OCI-M2 (cell line): ENCODE data around the gene CCDC157.
"Not testable (repeated sequence)": the region's sequence is repeated elsewhere in the genome, so short reads cannot be mapped to it uniquely, and the experiment has no call there.

ENCODE experiments used
- DNase-seq: peaks from one replicate; lab custom pipeline; 2025; ENCODE audit not compliant: unreplicated experiment; lab: John Stamatoyannopoulos, UW

Gene CCDC157

DNA sequence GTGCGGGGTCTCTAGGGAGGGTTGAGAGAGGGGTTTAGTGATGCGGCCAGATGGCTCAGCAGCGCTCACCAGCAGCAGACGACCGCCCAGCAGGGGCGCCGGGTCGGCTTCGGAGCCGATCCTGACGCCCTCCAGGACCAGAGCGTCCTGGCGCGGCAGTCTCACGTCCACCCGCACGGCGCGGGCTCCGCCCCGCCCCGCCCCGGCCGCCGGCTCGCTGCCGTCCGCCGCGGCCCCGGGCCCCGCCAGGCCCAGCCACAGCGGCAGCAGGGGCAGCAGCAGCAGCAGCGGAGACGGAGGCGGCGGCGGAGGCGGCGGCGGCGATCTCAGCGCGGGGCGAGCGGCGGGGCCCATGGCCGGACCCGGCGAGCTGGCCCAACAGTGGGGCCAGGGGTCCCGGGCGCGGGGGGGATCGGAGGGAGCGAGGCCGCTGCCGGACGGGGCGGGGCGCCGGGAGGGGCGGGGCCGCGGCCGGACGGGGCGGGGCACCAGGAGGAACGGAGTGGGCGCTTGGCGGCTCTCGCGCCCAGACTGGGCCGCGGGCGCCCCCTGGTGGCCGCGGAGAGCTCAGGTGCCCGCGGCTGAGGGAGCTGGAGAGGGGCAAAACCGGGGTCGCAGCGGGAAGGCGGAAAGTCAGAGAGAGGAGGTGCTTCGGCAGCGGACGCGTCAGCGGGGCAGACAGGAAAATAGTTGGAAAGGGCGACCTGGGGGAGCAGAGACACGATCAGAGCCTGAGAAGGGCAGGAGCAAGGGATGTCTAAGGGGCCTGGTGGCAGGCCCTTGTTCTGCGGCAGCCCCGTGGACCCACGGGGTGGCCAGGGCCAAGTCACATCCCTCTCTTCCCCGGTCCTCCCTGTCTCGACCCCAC is 30.4 kb downstream of the CCDC157 start, which contains the start of gene RNF215:
Gene RNF215 (minus strand): TSS at position 452 of the 868 bp plus-strand sequence. CDS start 98 bp downstream, at position 354.
- DNase-seq: no peak

DNA sequence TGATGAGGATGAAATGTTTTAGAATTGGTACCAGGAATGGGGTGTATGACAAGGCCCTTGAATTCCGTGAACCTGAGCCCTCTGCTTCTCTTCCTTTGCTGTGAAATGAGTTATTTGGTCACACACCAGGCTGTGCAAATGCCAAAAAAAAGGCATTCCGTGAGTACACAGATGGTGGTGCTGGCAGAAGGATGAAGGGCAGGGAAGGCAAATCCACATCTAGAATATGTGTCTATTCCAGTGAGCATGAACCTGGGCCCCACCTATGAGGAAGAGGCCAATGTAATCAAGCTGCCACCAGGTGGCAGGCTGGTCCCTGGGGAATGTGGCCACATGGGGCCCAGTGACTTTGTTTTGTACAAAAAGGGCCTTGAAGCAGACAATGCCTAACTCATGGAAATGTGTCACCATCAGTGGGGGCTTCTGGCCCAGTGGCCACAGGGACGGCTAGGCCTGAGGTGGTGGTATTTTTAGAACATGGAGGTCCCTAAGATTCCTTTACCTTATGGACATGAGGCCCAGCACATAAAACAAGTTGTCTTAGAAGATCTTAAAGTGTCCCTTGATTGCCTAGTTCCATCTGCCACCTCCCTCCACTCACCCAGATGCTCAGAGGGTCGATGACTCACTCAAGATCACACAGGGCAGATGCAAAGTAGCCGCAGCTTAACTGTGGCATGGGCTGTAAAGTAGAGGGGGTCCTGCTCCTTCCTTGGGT is 34.3 kb downstream of the CCDC157 start:
- DNase-seq: no peak

DNA sequence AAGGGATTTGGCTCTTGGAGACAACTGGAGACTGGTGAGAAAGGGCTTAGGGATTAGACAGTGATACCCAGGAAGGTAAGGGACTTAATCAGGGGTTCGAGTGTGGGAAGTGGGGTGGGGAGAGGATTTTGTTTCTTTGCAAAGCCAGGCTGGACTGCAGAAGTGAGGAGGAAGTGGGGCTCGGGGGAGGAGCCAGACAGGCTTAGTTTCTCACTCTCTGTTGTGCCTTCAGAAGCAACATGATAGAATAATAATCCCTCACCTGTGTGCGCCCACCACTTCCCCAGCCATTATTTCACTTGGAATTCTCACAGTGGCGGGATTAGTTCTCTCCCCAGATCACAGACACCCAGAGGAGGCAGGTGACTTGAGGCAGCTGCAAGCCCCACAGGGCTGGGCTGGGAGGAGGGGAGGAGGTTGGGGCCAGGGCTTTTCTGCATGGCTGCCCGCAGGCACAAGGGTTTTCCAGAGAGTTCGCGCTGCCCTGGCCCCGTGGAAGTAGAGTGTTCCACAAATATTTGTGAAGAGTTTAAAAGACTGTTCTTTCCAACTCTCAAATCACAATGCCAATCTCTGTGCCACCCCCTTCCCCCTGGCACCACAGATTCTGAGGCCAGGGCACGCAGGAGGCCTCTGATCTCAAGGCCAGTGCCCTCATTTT is 36.0 kb downstream of the CCDC157 start:
- no peak for DNase-seq

DNA sequence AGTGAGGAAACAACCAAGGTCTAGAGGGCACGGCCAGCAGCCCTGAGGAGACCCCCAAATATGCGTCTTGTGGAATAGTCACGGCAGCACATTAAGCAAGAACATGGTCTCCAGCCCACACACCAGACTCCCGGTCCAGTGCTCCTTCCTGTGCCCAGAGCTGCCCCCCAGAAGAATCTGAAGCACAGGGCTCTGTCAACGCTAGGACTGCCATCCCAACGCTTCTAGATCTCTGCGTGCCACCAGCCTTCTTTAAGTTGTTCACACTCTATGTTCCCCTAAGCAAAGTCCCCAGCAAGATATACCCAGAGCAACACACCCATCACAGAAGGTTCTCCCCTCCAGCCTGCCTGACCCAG is 36.5 kb downstream of the CCDC157 start:
- DNase-seq: no peak

DNA sequence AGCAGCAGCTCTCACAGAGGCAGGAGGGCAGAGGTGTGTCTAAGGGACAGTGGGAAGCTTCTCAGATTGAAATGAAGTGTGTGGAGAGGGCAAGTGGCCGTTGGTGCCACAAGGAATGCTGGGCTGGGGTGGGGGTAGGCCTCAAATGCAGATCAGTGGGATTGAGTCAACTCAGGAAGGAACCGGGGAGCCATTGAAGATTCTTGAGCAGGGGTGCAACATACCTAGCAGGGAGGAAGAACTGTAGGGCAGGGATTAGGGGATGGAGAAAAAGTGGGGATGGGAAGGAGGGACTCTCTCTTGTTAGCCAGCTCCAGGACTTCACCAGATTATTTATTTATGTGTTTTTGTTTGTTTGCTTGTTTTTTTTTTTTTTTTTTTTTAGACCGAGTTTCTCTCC is 37.1 kb downstream of the CCDC157 start:
- DNase-seq: no peak

DNA sequence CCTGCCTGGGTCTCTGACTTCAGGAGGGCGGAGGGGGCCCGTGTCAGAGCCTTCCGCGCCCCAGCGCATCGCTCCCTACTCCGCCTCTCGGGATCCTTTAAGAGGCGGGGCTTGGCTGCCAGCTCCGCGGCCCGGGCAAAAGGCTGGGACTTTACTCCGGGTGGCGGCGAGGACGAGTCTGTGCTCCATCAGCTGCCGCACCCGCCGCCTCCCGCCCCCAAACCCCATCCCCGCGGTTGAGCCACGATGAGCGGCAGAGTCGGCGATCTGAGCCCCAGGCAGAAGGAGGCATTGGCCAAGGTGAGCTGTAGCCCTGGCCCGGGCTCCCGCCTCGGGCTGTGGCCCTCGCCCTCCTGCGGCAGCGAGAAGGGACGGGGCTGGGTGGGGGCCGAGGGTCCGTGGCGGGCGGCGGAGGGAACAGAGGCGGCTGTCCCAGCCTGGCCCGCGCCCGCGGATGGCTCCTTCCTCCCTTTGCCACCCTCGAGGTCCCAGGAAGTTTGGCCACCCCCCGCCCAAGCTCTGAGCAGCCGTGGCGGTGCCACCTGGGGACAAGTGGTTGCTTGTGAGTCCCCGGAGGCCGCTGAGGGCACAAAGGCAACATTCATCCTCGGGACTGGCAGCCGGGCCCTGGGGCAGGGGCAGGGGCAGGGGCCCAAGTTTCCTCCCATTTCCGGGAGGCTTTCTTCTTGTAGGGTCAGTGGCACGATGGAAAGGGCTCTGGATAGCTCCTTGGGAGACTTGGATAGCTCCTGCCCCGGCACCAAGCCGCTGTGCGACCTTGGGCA is 40.3 kb downstream of the CCDC157 start, which contains the start of gene SEC14L2:
Gene SEC14L2 (plus strand): TSS at position 148 of the 785 bp plus-strand sequence. CDS start 99 bp downstream, at position 247.
- DNase-seq: no peak

DNA sequence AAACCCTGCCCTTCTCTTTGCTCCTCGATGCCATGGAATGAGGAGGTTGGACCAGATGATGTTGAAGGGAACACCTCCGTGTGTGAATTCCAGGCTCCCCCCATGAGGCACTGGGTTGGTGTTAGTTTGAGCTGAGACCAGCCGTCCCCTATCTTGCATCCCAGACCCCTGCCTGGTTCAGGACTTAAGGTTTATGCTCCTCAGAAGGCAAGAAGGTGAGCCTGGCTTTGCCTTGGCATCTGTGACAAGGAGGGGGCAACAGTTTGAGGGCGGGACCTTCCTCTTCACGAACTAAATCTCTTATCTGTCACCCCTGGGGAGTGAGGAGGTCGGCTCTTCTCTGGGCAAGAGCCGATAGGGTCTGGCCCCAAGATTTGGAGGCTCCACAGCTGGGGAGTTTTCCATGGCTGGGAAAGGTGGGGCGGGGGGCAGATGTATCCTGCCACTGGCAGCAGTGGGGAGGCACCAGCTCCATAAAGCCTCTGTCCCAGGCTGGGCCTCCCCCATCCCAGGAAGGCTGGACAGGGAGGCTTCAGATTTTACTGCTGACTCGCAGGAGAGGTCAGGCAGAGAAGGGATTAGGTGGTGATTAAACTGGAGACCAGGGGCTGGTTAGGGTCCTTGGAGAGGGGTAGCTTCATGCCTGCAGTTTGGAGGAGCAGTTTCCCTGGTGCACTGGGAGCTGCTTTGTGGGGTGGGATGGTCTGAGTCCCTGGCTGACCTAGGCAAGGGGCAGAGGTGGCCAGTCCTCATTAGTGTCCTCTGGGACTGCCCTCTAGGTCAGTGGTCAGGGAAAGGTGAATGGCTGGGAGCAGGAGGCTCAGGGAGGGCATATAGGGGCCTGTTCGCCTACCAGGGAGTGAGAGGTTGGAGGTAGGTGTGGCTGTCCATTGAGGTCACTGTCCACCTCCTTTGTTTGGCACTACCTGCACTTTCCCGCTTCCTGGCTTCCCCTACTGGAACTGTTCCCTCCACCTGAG is 41.1 kb downstream of the CCDC157 start:
- DNase-seq: no peak

DNA sequence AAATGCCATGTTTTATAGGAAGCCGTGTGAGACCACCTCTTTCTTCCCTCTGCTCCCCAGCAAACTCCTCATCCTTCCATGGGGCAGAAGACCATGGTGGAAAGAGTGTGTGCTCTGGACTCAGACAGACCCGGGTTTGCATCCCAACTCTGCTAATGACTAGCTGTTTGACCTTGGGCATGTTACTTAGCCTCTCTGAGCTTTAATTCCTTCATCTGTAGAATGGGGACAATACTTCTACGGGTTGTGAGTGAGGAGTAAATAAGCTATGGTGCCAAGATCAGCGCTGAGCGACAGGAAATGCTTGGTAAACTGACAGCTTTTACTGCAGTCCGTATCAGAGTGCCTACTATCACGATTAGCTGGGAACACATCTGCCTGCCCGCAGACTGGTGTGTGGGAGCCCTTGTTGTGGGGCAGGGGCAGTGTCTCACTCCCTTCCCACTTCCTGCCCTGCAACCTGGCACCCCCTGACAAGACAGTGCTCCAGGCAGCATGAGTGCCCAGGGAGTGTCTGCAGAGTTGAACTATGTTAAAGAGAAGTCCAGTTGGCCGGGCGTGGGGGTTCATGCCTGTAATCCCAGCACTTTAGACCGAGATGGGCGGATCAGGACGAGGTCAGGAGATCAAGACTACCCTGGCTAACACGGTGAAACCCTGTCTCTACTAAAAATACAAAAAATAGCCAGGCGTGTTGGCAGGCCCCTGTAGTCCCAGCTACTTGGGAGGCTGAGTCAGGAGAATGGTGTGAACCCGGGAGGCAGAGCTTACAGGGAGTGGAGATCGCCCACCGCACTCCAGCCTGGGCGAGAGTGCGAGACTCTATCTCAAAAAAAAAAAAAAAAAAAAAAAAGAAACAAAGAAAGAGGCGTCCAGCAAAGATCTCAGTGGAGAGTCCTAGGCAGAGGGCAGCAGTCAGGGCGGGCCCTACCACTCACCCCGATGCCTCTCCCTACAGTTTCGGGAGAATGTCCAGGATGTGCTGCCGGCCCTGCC is 42.2 kb downstream of the CCDC157 start:
- DNase-seq: no peak

DNA sequence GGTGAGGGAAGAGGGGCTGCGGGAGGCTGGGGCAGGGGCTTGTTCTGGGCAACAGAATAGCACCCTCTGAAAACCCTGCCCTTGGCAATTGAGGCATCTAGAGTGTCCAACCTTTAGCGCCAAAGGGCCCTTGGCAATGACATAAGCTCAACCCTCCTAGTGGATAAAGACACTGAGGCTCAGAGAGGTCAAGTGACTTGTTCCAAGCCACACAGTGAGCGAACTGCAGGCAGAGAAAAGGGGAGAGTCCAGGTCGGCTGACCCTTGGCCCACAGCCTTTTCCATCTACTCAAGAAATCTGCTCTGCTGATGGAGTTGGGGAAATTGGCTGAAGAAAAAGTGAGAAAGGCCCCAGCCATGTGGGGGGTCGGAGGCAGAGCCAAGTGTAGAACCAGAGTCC is 42.9 kb downstream of the CCDC157 start:
- DNase-seq: no peak

DNA sequence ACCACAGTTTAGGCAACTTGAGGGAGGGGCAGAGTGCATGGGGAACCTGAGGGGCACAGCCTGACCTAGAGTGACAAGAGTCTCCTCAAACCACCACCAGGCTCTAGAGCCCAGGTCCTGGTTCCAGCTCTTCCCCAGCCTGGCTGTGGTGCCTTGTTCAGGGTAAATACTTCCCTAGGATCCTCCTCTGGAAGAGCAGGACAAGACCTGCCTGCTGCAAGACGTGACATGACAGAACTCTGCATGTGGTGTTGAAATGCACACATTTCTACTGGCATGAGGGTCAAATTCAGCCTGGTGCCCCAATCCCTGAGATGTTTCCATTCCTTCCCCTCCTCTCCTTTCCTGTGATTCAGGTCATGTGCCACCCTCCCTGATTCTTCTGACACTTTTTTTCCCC is 43.4 kb downstream of the CCDC157 start:
- DNase-seq: no peak

DNA sequence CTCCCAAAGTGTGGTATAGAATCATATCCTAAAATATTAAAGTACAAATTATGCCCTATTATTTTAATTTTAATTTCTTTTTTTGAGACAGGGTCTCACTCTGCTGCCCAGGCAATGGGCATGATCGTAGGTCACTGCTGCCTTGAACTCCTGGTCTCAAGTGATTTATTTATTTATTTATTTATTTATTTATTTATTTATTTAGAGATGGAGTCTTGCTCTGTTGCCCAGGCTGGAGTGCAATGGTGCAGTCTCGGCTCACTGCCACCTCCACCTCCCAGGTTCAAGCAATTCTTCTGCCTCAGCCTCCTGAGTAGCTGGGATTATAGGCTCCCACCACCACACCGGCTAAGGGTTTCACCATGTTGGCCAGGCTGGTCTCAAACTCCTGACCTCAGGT is 44.2 kb downstream of the CCDC157 start:
- not testable (repeated sequence) for DNase-seq

DNA sequence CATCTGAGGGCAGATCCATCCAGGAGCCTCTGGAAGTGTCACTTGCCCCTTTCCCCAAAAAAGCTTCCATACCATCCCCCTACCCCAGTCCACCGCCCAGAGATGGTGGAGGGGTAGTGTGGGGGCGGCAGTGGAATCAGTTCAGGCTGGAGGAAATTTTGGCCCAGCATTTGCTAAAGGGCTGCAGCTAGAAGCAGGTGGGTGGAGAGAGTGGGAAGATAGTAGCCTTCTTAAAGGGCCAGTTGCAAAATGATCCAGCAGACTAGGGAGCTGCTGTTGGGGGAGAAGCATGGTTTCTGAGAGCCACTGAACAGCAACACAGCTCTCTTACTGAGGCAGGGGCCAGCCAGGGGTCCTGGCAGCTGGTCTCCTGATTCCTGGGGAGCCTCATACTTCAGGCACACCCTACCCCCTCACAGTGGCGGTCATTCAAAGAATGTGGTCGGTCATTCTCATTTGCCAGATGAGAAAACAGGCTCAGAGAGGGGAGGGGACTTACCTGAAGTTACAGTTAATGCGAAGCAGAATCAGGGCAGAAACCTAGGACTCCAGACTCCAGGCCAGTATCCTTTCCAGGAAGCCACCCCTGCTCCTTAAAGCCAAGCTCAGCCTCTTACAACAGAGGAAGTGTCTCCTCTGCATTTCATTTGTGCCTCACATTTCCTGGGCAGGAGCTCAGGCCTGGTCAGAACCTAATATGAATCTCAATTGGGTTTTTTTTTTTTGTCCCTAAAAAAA is 45.4 kb downstream of the CCDC157 start:
- no peak for DNase-seq

DNA sequence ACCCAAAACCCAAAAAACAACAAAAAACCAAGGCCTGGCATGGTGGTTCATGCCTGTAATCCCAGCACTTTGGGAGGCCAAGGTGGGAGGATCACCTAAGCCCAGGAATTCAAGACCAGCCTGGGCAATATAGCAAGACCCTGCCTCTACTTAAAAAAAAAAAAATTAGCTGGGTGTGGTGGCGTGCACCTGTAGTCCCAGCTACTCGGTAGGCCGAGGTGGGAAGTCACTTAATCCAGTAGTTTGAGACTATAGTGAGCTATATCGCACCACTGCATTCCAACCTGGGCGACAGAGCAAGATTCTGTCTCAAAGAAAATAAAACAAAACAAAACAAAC is 45.9 kb downstream of the CCDC157 start:
- DNase-seq: not testable (repeated sequence)

DNA sequence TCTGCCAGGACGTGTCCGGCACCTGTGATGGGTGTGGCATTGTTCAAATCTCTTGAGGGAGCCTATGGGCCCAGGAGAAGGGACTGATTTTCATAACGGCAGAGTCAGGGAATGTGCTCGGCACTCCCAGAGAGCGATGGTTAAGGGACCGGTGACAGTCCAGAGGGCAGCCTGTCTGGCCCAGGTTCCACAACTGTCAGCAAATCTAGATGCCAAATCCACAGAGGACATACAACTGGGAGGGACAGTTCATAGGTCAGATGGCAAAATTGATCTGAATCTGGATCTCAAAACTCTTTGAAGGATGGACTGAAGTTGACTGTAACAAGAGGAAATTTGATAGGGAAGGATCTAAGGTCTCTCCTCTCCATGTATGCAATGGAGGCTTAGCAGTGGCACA is 47.5 kb downstream of the CCDC157 start:
- DNase-seq: no peak

DNA sequence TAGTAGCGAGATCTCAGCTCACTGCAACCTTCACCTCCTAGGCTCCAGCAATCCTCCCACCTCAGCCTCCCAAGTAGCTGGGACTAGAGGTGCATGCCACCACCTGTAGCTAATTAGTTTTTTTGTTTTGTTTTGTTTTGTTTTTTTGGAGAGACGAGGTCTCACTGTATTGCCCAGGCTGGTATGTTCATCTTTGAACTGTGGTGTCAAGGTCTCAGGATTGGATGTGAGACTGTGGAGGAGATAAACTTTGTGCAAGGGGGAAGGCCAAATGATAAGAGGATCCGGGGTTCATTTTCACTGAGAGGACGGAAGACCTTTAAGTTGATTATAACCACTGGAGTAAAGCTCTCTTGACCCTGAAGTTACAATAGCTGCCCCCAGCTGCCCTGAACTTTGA is 48.9 kb downstream of the CCDC157 start:
- no peak for DNase-seq

DNA sequence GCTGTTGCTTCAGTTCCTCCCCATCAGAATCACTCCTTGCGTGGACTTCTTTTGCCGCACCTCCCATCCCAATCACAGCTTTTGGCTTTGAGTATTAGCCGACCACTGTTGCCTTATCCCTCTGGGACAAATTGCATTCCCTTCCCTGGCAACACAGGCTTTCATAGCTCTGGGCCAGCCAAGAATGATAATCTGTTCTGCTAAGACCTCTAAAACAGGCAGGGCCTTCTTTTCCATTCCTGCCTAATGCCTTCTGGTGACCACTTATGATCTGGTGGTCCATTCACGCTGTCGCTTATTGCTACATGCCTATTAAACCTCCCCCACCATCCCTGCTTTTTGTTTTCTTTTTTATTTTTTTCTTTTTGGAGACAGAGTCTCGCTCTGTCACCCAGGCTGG is 49.6 kb downstream of the CCDC157 start:
- no peak for DNase-seq

DNA sequence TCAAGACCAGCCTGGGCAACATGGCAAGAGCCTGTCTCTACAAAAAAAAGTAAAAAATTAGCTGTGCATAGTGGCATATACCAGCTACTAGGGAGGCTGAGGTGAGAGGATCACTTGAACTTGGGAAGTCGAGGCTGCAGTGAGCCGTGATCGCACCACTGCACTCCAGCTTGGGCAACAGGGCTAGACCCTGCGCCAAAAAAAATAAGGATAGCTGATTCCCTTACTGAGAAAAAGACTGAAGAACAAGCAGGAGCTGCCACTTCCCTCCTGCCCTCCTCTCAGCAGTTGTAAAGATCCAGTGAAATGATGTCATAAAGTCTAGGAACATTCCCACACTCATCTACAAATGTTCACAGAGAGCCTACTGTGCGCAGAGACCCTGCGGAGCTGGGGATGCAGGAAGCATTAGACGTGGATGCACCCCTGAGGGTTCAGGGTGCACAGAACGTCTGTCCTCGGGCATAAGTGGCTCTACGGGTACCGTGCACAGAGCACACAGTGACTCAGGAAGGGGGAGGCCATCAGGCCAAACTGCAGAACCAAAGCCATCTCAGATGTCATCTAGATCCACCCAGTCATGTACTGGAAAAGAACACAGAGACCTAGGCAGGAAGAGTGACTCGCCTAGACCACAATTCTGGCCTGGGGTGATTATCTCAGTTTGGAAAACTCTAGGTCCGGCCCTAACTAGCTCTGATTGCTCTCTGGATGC is 51.7 kb downstream of the CCDC157 start:
- DNase-seq: no peak
